Endothelial cell of hepatic sinusoid (primary cell): ENCODE measurements around the gene DNAJB4.
"Not testable (repeated sequence)": the region's sequence is repeated elsewhere in the genome, so short reads cannot be mapped to it uniquely, and the experiment has no call there.

Experiments
- in situ Hi-C: cut with HindIII; loops from 2 replicates; pipeline ENCODE4 v1.10.0; 2017; ENCODE audit warnings: low sequenced_read_pairs

The DNAJB4 gene

GRCh38 chr1:77990629-77991204 is 14.0 kb upstream of the DNAJB4 start:
- in situ Hi-C loops, result no loop called here

GRCh38 chr1:77991638-77992037 is 13.1 kb upstream of the DNAJB4 start:
- in situ Hi-C loops, result no loop called here

- in situ Hi-C loops, result no loop called here
These were observed 10.5 kb upstream of the DNAJB4 start for GRCh38 chr1:77994117-77994705.

GRCh38 chr1:77996734-77997133 is 8.0 kb upstream of the DNAJB4 start:
- in situ Hi-C loops, result loop anchor here (5.0 kb wide), 2 partner anchors 56 to 111 kb away; no protein-coding TSS in a partner anchor

GRCh38 chr1:78000536-78000935 is 4.2 kb upstream of the DNAJB4 start:
- in situ Hi-C loops, result not testable (repeated sequence)

GRCh38 chr1:78003070-78003746 is 1.5 kb upstream of the DNAJB4 start:
- in situ Hi-C loops, result no loop called here

- in situ Hi-C loops, result no loop called here
These were observed 639 bp upstream of the DNAJB4 start for GRCh38 chr1:78003882-78004718.

- in situ Hi-C loops, result no loop called here
These were observed 646 bp downstream of the DNAJB4 start for GRCh38 chr1:78005448-78005722.

GRCh38 chr1:78005755-78006154 is 1.0 kb downstream of the DNAJB4 start:
- in situ Hi-C loops, result no loop called here

- in situ Hi-C loops, result no loop called here
These were observed 1.8 kb downstream of the DNAJB4 start for GRCh38 chr1:78006521-78006920.

- in situ Hi-C loops, result no loop called here
These were observed 3.1 kb downstream of the DNAJB4 start for GRCh38 chr1:78007677-78008341.

- in situ Hi-C loops, result no loop called here
These were observed 4.5 kb downstream of the DNAJB4 start for GRCh38 chr1:78009276-78009675.

GRCh38 chr1:78009836-78010235 is 5.1 kb downstream of the DNAJB4 start:
- in situ Hi-C loops, result no loop called here

- in situ Hi-C loops, result no loop called here
These were observed 6.3 kb downstream of the DNAJB4 start for GRCh38 chr1:78011050-78011449.

- in situ Hi-C loops, result no loop called here
These were observed 10.4 kb downstream of the DNAJB4 start for GRCh38 chr1:78015148-78015547.

GRCh38 chr1:78019024-78019423 is 14.3 kb downstream of the DNAJB4 start:
- in situ Hi-C loops, result no loop called here

- in situ Hi-C loops, result not testable (repeated sequence)
These were observed 16.4 kb downstream of the DNAJB4 start for GRCh38 chr1:78021134-78021533.

GRCh38 chr1:78029793-78030192 is 25.1 kb downstream of the DNAJB4 start:
- in situ Hi-C loops, result no loop called here

GRCh38 chr1:78032996-78033796 is 28.5 kb downstream of the DNAJB4 start:
- in situ Hi-C loops, result no loop called here

- in situ Hi-C loops, result no loop called here
These were observed 29.0 kb downstream of the DNAJB4 start for GRCh38 chr1:78033797-78034172.
